GM19240 (cell line): ENCODE data around the gene MEG3.
"Not testable (repeated sequence)": the region's sequence is repeated elsewhere in the genome, so short reads cannot be mapped to it uniquely, and the experiment has no call there.

Experiments used
- DNase-seq: peaks from one replicate; pipeline ENCODE4 v3.0.0; 2011; ENCODE audit warnings: low spot score; ENCODE audit not compliant: insufficient read length

MEG3 gene

GRCh38 chr14:100788942-100789341, 37.0 kb upstream of the MEG3 start:
- DNase-seq: no peak

- no peak for DNase-seq
Observed at GRCh38 chr14:100789460-100790417, 36.2 kb upstream of the MEG3 start.

- no peak for DNase-seq
Observed at GRCh38 chr14:100790502-100791347, 35.2 kb upstream of the MEG3 start.

DNA sequence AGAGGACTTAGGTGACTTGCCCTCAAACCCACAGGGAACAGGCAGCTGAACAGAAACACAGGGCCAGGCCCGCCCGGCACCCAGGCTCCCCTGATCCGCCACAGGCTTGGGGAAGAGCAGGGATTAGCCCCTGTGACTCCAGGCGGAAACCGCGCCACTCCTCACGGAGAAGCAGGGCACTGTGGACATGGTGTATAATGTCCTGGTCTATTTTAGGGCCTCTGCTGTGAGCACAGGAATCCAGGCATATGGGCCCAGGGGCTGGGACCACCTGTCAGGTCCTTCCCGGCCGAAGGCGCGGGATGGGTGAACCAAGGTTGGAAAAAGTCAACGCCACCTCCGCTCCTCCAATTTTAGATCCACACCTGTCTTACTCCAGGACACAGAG, 34.6 kb upstream of the MEG3 start:
- DNase-seq: no peak

DNA sequence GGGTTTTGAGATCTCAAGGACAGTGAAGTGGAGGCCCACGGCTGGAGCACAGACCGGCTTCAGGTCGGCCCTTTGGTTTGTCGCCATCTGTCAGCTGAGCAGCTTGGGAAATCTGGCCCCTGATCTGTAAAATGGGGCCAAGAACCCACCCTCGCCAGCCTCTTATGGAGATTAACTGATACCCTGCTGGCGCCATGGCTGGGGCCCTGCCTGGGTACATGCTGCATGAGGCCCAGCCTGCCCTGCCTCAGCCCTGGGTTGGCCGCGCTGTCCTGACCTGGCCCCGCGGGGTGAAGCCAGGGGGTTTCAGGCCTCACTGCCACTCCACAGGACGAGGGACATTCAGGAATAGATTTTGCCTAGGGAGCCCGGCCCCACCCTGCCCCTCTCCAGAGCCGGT, 33.9 kb upstream of the MEG3 start:
- DNase-seq: no peak

DNA sequence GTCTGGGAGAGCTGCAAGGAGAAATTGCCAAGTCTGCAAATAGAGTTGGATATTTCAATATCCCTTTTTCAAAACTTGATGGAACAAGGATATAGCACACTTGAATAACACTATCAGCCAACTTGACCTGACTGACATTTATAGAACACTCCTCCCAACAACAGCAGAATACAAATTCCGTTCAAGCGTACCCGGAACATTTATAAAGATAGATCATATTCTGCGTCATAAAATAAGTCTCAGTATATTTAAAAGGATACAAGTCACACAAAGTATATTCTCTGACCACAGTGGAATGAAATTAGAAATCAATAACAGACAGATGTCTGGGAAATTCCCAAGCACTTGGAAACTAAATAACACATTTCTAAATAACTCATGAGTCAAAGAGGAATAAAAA, 29.0 kb upstream of the MEG3 start:
- DNase-seq: no peak

GRCh38 chr14:100800041-100800440, 25.9 kb upstream of the MEG3 start:
- no peak for DNase-seq

- not testable (repeated sequence) for DNase-seq
Observed at GRCh38 chr14:100801433-100801832, 24.5 kb upstream of the MEG3 start.

GRCh38 chr14:100802179-100802578, 23.7 kb upstream of the MEG3 start:
- DNase-seq: no peak

DNA sequence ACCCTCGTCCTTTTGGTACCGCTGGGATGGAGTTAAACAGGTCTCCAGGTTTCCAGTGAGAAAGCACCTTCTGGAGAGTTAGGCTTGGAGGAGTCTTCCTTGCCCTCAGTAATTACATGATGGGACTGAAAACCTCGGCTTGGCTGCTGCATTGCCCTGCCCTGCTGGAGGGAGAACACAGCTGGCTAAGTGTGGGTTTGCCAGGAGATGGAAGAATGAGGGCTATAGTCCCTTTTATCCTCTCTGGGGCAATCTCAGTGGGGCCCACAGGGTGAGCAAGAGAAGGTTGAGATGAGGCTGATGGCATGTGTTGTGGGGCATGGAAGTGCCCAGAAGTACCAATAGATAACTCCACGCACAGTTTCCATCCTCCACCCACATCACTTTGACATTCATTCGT, 23.2 kb upstream of the MEG3 start:
- DNase-seq: no peak

DNA sequence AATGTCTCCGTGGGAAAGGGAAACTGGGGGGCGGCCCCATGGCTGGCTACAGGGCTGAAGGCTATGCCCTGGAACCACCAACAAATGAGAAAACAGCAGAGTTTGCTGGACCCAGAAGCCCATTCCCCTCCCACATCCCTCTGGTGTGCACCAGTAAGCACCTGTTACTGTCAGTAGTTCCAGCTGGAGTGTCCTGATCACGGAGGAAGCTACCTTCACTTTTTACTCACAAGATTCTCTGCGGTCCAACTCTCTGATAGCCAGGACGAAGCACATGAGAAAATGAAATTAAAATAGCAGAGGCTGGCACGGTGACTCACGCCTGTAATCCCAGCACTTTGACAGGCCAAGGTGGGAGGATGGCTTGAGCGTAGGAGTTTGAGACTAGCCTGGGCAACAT, 22.7 kb upstream of the MEG3 start:
- DNase-seq: no peak

DNA sequence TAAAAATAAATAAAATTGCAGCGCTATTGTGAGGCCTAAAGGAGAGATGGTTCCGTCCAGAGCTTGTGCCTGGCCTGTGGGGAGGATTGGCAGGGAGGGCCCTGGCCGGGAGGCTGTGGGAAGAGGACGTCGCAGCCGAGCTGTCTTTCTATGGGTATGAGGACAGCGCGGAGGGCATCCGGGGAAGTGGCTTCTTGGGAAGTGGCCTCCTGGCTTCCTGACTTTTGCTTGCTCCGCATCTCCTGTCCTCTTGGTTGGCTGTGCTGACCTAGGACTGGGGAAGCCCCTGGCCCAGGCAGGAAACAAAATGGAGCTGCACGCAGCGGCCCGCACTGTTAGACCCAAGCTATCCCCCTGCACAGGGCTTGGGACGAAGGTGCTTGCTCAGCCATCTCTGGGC, 22.2 kb upstream of the MEG3 start:
- DNase-seq: no peak

DNA sequence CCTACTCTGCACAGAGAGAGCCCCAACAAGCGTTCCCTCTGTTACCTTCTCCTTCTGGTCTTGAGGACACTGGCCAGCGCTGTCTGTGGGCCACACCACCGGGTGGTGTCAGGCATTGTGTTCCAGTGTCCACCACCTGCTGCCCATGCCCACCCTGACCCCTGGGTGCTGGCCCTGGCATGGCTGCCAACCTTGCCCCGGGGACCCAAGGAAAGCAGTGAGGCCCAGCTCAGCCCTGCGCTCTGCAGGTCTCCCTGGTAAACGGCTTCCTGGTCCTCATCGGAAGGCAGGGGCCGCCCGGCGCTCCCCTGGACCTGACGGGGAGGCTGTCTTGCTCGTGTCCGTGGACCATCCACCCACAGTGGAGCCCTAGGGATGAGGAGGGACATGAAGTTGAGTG, 21.8 kb upstream of the MEG3 start:
- DNase-seq: no peak

GRCh38 chr14:100804558-100805309, 21.2 kb upstream of the MEG3 start:
- no peak for DNase-seq

GRCh38 chr14:100806386-100806785, 19.5 kb upstream of the MEG3 start:
- DNase-seq: no peak

DNA sequence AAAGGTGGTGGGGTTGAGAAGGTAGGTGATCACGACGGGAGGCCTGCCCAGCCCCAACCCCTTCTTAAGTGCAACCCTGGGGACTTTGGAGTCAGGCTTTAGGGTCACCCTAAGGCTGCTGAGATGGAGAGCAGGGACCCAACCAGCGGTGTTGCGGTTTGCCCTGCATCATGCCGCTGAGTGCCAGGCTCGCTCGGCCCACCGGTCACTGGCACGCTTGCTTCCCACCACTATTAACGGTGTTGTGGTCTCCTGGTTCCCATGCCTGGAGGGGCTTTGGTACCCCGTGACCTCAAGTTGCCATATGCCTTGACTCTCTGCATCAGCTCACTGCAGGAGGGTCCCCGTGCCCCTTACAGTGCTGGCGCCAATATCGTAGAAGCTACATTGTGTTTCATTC, 18.4 kb upstream of the MEG3 start:
- no peak for DNase-seq

DNA sequence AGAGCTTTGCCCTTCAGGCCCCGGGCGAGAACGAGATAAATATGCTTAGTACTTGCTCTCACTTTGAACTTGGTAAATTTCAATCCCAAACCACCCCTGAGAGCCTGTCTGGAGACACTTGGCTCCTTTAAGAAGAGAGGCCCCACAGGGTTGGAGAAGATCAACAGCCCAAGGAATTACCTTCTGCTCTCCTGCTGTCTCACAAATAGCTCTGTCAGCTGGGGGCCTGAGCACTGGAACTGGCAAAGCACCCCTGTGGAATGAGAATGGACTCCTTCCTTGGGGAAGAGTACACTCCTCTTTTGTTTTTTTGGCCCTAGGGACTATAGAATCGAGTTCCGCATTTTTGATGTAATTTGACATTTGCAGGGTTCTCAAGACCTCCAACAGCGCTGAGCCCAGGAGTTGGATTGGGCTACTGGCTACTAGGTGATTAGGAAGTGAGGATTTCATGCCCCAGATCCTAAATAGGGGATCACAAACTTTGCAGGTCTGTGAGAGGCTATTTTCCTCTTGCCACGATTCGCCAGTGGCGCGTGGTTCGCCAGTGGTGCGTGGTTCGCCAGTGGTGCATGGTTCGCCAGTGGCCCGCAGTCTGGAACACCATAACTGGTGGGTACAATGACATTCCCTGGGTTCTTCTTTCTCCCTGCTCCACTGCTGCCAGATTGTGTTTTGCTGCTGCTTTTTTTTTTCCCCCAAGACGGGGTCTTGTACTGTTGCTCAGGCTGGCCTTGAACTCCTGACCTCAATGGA, 17.8 kb upstream of the MEG3 start:
- no peak for DNase-seq

DNA sequence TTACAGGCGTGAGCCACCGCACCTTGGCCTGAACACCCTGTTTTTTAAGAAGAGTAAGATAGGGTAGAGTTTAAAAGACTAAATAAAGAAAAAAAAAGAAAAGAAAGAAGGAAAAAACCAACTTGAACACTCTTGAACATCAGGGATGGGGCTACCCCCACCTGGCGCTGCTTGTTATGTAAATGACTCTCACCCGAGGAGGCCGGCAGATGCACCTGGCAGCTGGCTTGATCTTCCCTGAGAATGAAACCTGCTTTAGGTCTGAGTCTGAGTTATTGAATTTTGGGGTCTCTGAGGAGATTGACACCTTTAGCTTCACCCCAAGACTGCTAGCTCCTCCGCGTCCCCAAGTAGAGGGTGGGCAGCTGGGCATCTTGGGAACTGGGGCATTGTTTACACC, 15.5 kb upstream of the MEG3 start:
- no peak for DNase-seq

DNA sequence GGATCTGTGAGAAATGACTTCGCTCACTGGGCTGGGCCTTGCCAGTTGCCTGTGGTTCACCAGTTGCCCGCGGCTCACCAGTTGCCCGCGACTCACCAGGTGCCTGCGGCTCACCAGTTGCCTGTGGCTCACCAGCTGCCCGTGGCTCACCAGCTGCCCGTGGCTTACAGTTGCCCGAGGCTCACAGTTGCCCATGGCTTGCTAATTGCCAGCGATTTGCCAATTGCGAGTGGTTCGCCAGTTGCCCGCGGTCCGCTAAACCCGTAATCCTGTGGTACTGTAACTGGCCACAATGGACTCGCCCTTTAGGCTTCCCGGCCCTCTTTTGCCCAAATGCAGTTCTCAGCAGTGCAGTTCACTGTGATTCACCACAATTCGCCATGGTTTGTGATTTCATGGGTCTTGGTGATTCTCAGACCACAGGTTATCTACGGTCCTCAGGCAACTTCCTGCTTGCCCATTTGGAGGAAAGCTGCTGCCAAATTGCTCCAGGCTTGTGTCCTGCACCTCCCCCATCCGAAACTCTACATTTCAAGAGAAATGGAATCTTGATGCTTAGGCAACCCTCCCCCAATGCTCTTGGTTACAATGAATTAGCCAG, 15.0 kb upstream of the MEG3 start:
- DNase-seq: no peak

DNA sequence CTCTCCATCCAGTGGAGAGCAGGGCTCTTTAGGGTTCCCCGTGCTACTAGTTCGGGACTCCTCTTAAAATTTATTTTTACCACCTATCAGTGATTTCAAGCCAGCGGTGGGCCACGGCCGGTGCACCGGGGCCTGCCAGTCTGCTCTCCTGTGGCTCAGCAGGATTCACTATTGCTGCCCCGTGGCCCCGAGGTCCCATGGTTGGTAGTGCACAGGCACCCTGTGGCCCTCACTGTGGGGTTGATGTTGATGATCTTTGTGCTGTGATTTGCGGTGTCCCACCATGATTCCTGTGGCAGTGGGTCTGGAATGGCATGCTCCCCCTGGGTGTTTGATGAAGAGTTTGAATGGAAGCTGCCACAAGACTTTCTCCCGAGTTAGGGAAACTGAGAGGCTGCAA, 12.6 kb upstream of the MEG3 start:
- DNase-seq: no peak
